ENCODE measurements around the gene SV2C.

The SV2C gene

GRCh38 chr5:76152700-76153099 lies 69.5 kb downstream of the SV2C start:
- TF ChIP-seq CTCF (IDR thresholded peaks at IDR 0.05; ENCODE audit: extremely low read depth, missing control alignments): no peak
- DNase-seq (ENCODE audit: low spot score): no peak

GRCh38 chr5:76153271-76153670 lies 70.1 kb downstream of the SV2C start:
- DNase-seq (ENCODE audit: low spot score): no peak
- no peak for TF ChIP-seq CTCF (IDR thresholded peaks at IDR 0.05; ENCODE audit: extremely low read depth, missing control alignments)

GRCh38 chr5:76154009-76154690 lies 71.0 kb downstream of the SV2C start:
- DNase-seq (ENCODE audit: low spot score): no peak

GRCh38 chr5:76155536-76155935 lies 72.4 kb downstream of the SV2C start:
- no peak for TF ChIP-seq CTCF (IDR thresholded peaks at IDR 0.05; ENCODE audit: extremely low read depth, missing control alignments)

More at GRCh38 chr5:76154009-76154690, 71.0 kb downstream of the SV2C start:
- TF ChIP-seq CTCF (IDR thresholded peaks at IDR 0.05; ENCODE audit: extremely low read depth, missing control alignments): no peak

GRCh38 chr5:76162335-76162734 lies 79.2 kb downstream of the SV2C start:
- TF ChIP-seq CTCF (IDR thresholded peaks at IDR 0.05; ENCODE audit: extremely low read depth, missing control alignments): no peak
- no peak for DNase-seq (ENCODE audit: low spot score)

More at GRCh38 chr5:76155536-76155935, 72.4 kb downstream of the SV2C start:
- DNase-seq (ENCODE audit: low spot score): no peak

GRCh38 chr5:76163111-76163628 lies 80.0 kb downstream of the SV2C start:
- DNase-seq (ENCODE audit: low spot score): no peak
- no peak for TF ChIP-seq CTCF (IDR thresholded peaks at IDR 0.05; ENCODE audit: extremely low read depth, missing control alignments)

GRCh38 chr5:76165029-76165428 lies 81.8 kb downstream of the SV2C start:
- no peak for TF ChIP-seq CTCF (IDR thresholded peaks at IDR 0.05; ENCODE audit: extremely low read depth, missing control alignments)
- no peak for DNase-seq (ENCODE audit: low spot score)

All from GM20000 (cell line).